Ecto neural progenitor cell (in vitro differentiated cells): Measurements from ENCODE around the gene TSEN2.
"Not testable (repeated sequence)": the region's sequence is repeated elsewhere in the genome, so short reads cannot be mapped to it uniquely, and the experiment has no call there.

ENCODE experiments used
- DNase-seq: peaks from one replicate; pipeline ENCODE4 v3.0.0-alpha.2; 2018; ENCODE audit warnings: low spot score

TSEN2 gene

GRCh38 chr3:12484198-12484982, at the start of gene TSEN2:
TSS of gene TSEN2 (plus strand) at chr3:12484480. CDS start at chr3:12489801, 5,321 bp downstream.
- DNase-seq, result peak; percentile 98

GRCh38 chr3:12436514-12437220, 47.6 kb upstream of the TSEN2 start:
- no peak for DNase-seq

GRCh38 chr3:12437221-12437605, 47.1 kb upstream of the TSEN2 start:
- DNase-seq, result no peak

- no peak for DNase-seq
These were observed 46.4 kb upstream of the TSEN2 start for GRCh38 chr3:12437861-12438260.

GRCh38 chr3:12438318-12438717, 46.0 kb upstream of the TSEN2 start:
- DNase-seq, result no peak

- no peak for DNase-seq
These were observed 44.9 kb upstream of the TSEN2 start for GRCh38 chr3:12439161-12439940.

GRCh38 chr3:12440927-12441714, 43.2 kb upstream of the TSEN2 start:
- DNase-seq, result no peak

- DNase-seq, result no peak
These were observed 41.4 kb upstream of the TSEN2 start for GRCh38 chr3:12442654-12443501.

- no peak for DNase-seq
These were observed 40.3 kb upstream of the TSEN2 start for GRCh38 chr3:12443781-12444522.

GRCh38 chr3:12444582-12445471, 39.5 kb upstream of the TSEN2 start:
- DNase-seq, result no peak

GRCh38 chr3:12445523-12446240, 38.6 kb upstream of the TSEN2 start:
- no peak for DNase-seq

GRCh38 chr3:12446298-12446697, 38.0 kb upstream of the TSEN2 start:
- no peak for DNase-seq

- DNase-seq, result no peak
These were observed 37.2 kb upstream of the TSEN2 start for GRCh38 chr3:12447075-12447474.

- not testable (repeated sequence) for DNase-seq
These were observed 35.7 kb upstream of the TSEN2 start for GRCh38 chr3:12448404-12449202.

GRCh38 chr3:12449889-12450682, 34.2 kb upstream of the TSEN2 start:
- DNase-seq, result no peak

GRCh38 chr3:12451481-12451880, 32.8 kb upstream of the TSEN2 start:
- DNase-seq, result no peak

GRCh38 chr3:12451960-12452359, 32.3 kb upstream of the TSEN2 start:
- DNase-seq, result no peak
